ENCODE results near the gene CNOT4. TPM values are rescaled to one million over a fixed set of nuclear protein-coding genes. Genes with fewer than 3 reads are reported as not detected.

Gene CNOT4
- total and polyA plus RNA-seq, 2 experiments from 2014 or later: 6.7 to 18.2 TPM

GRCh38 chr7:135333200-135333599 lies 176.7 kb downstream of the CNOT4 start:
- peak; percentile 51 for DNase-seq
- no peak overlapping the region for H3K4me2 ChIP-seq (ENCODE audit: unreplicated experiment)
- no peaks in the 10 kb centered on the region for H3K79me2 ChIP-seq (ENCODE audit: insufficient read depth)
- no peaks in the 10 kb centered on the region for H3K4me1 ChIP-seq (ENCODE audit: insufficient read depth)
- in situ Hi-C loops (cut with MboI): no loop called here
- WGBS, 2 experiments (ENCODE audit: low coverage in 1 of 2, low lambda C conversion rate in 2 of 2, missing lambda C conversion rate in 2 of 2): 75 to 92% methylated on average over 1 of the region's 1 CpG
- no peak overlapping the region for H3K9ac ChIP-seq
- H3K27ac ChIP-seq: no peak overlapping the region
- H3K4me3 ChIP-seq: no peak overlapping the region
- no peaks in the 10 kb centered on the region for H3K27me3 ChIP-seq (replicated peaks; ENCODE audit: insufficient read depth)
- H2AFZ ChIP-seq: no peak overlapping the region
- no peaks in the 10 kb centered on the region for H3K9me2 ChIP-seq (ENCODE audit: insufficient read depth)
- no peak for TF ChIP-seq EZH2phosphoT487 (IDR thresholded peaks at IDR 0.05; ENCODE audit: insufficient read depth, low read depth)
- TF ChIP-seq EZH2 (IDR thresholded peaks at IDR 0.05; ENCODE audit: insufficient read depth, poor library complexity, severe bottlenecking): no peak
- no peaks in the 10 kb centered on the region for H3F3A ChIP-seq (ENCODE audit: insufficient read depth)
- no peaks in the 10 kb centered on the region for H3K9me3 ChIP-seq (ENCODE audit: low read depth)
- H3K36me3 ChIP-seq (ENCODE audit: low read depth): no peaks in the 10 kb centered on the region
- H4K20me1 ChIP-seq (ENCODE audit: insufficient read depth): no peaks in the 10 kb centered on the region

GRCh38 chr7:135330088-135330487 lies 179.8 kb downstream of the CNOT4 start:
- no peak overlapping the region for H3K4me3 ChIP-seq
- 25 to 55% methylated on average over 1 of the region's 1 CpG for WGBS, 2 experiments (ENCODE audit: low coverage in 1 of 2, low lambda C conversion rate in 2 of 2, missing lambda C conversion rate in 2 of 2)
- no peaks in the 10 kb centered on the region for H3K27me3 ChIP-seq (replicated peaks; ENCODE audit: insufficient read depth)
- no peaks in the 10 kb centered on the region for H3K9me2 ChIP-seq (ENCODE audit: insufficient read depth)
- no peaks in the 10 kb centered on the region for H4K20me1 ChIP-seq (ENCODE audit: insufficient read depth)
- in situ Hi-C loops (cut with MboI): no loop called here
- H3K4me1 ChIP-seq (ENCODE audit: insufficient read depth): no peaks in the 10 kb centered on the region
- no peaks in the 10 kb centered on the region for H3K36me3 ChIP-seq (ENCODE audit: low read depth)
- H3K9me3 ChIP-seq (ENCODE audit: low read depth): no peaks in the 10 kb centered on the region
- H3F3A ChIP-seq (ENCODE audit: insufficient read depth): no peaks in the 10 kb centered on the region
- H3K27ac ChIP-seq: no peak overlapping the region
- H3K9ac ChIP-seq: no peak overlapping the region
- H3K4me2 ChIP-seq (ENCODE audit: unreplicated experiment): no peak overlapping the region
- H2AFZ ChIP-seq: no peak overlapping the region
- TF ChIP-seq EZH2phosphoT487 (IDR thresholded peaks at IDR 0.05; ENCODE audit: insufficient read depth, low read depth): no peak
- no peak for TF ChIP-seq EZH2 (IDR thresholded peaks at IDR 0.05; ENCODE audit: insufficient read depth, poor library complexity, severe bottlenecking)
- DNase-seq: no peak
- no peaks in the 10 kb centered on the region for H3K79me2 ChIP-seq (ENCODE audit: insufficient read depth)

- H3K9me3 ChIP-seq (ENCODE audit: low read depth): no peaks in the 10 kb centered on the region
- H3K79me2 ChIP-seq (ENCODE audit: insufficient read depth): no peaks in the 10 kb centered on the region
- H2AFZ ChIP-seq: no peak overlapping the region
- TF ChIP-seq EZH2 (IDR thresholded peaks at IDR 0.05; ENCODE audit: insufficient read depth, poor library complexity, severe bottlenecking) (no peak), EZH2phosphoT487 (IDR thresholded peaks at IDR 0.05; ENCODE audit: insufficient read depth, low read depth) (no peak)
- H3F3A ChIP-seq (ENCODE audit: insufficient read depth): no peaks in the 10 kb centered on the region
- no peaks in the 10 kb centered on the region for H3K9me2 ChIP-seq (ENCODE audit: insufficient read depth)
- no peak overlapping the region for H3K27ac ChIP-seq
- no peak for DNase-seq
- no peak overlapping the region for H3K4me3 ChIP-seq
- H3K9ac ChIP-seq: no peak overlapping the region
- H3K4me2 ChIP-seq (ENCODE audit: unreplicated experiment): no peak overlapping the region
- in situ Hi-C loops (cut with MboI): no loop called here
- no peaks in the 10 kb centered on the region for H3K4me1 ChIP-seq (ENCODE audit: insufficient read depth)
- no peaks in the 10 kb centered on the region for H3K36me3 ChIP-seq (ENCODE audit: low read depth)
- no peaks in the 10 kb centered on the region for H3K27me3 ChIP-seq (replicated peaks; ENCODE audit: insufficient read depth)
- 72 to 74% methylated on average over 7 of the region's 7 CpGs for WGBS, 2 experiments (ENCODE audit: low coverage in 1 of 2, low lambda C conversion rate in 2 of 2, missing lambda C conversion rate in 2 of 2)
- no peaks in the 10 kb centered on the region for H4K20me1 ChIP-seq (ENCODE audit: insufficient read depth)
Observed at GRCh38 chr7:135328526-135328925, 181.4 kb downstream of the CNOT4 start.

- H3K27ac ChIP-seq: no peak overlapping the region
- H3K27me3 ChIP-seq (replicated peaks; ENCODE audit: insufficient read depth): no peaks in the 10 kb centered on the region
- no peak overlapping the region for H3K4me3 ChIP-seq
- 74 to 80% methylated on average over 3 of the region's 3 CpGs for WGBS, 2 experiments (ENCODE audit: low coverage in 1 of 2, low lambda C conversion rate in 2 of 2, missing lambda C conversion rate in 2 of 2)
- H4K20me1 ChIP-seq (ENCODE audit: insufficient read depth): no peaks in the 10 kb centered on the region
- no peak overlapping the region for H3K4me2 ChIP-seq (ENCODE audit: unreplicated experiment)
- no peaks in the 10 kb centered on the region for H3K36me3 ChIP-seq (ENCODE audit: low read depth)
- no peaks in the 10 kb centered on the region for H3K79me2 ChIP-seq (ENCODE audit: insufficient read depth)
- H3K9ac ChIP-seq: no peak overlapping the region
- no peaks in the 10 kb centered on the region for H3K4me1 ChIP-seq (ENCODE audit: insufficient read depth)
- DNase-seq: no peak
- no peaks in the 10 kb centered on the region for H3K9me2 ChIP-seq (ENCODE audit: insufficient read depth)
- in situ Hi-C loops (cut with MboI): no loop called here
- TF ChIP-seq EZH2 (IDR thresholded peaks at IDR 0.05; ENCODE audit: insufficient read depth, poor library complexity, severe bottlenecking) (no peak), EZH2phosphoT487 (IDR thresholded peaks at IDR 0.05; ENCODE audit: insufficient read depth, low read depth) (no peak)
- no peak overlapping the region for H2AFZ ChIP-seq
- H3K9me3 ChIP-seq (ENCODE audit: low read depth): no peaks in the 10 kb centered on the region
- H3F3A ChIP-seq (ENCODE audit: insufficient read depth): no peaks in the 10 kb centered on the region
Observed at GRCh38 chr7:135328053-135328452, 181.8 kb downstream of the CNOT4 start.

DNA sequence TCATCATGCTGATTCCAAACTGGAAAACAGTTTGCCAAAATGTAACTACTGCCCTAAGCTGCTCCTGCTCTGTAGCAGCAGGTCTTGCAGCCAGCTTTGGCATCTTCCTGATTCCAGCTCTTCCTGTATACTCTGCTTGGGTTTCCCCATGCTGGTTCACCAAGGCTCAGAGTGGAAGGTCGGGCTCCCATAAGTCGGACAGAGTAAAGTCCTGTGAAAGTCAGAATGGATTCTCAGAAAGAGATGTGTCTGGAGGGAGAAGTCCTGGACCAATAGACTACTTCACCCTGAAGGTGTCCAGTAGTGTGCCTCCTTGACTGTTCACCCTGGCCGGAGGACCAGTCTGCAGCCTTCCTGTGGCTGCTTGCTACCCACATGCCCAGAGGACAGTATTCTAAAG lies 182.4 kb downstream of the CNOT4 start:
- Histone ChIP-seq H3K79me2 (ENCODE audit: insufficient read depth) (no peaks in the 10 kb centered on the region), H3K9me3 (ENCODE audit: low read depth) (no peaks in the 10 kb centered on the region), H3K4me2 (ENCODE audit: unreplicated experiment) (no peak overlapping the region), H4K20me1 (ENCODE audit: insufficient read depth) (no peaks in the 10 kb centered on the region), H3K27me3 (replicated peaks; ENCODE audit: insufficient read depth) (no peaks in the 10 kb centered on the region), H3K4me3 (no peak overlapping the region), H3K9me2 (ENCODE audit: insufficient read depth) (no peaks in the 10 kb centered on the region), H3K9ac (no peak overlapping the region), H3F3A (ENCODE audit: insufficient read depth) (no peaks in the 10 kb centered on the region), H3K36me3 (ENCODE audit: low read depth) (no peaks in the 10 kb centered on the region), H3K27ac (no peak overlapping the region), H2AFZ (no peak overlapping the region), H3K4me1 (ENCODE audit: insufficient read depth) (no peaks in the 10 kb centered on the region)
- in situ Hi-C loops (cut with MboI): no loop called here
- no peak for TF ChIP-seq EZH2phosphoT487 (IDR thresholded peaks at IDR 0.05; ENCODE audit: insufficient read depth, low read depth)
- no peak for TF ChIP-seq EZH2 (IDR thresholded peaks at IDR 0.05; ENCODE audit: insufficient read depth, poor library complexity, severe bottlenecking)
- 65 to 77% methylated on average over 3 of the region's 3 CpGs for WGBS, 2 experiments (ENCODE audit: low coverage in 1 of 2, low lambda C conversion rate in 2 of 2, missing lambda C conversion rate in 2 of 2)
- DNase-seq: no peak
